Ascending aorta (tissue), 2 donors: ENCODE measurements around the gene CRHR2. TPM values are rescaled to one million over a fixed set of nuclear protein-coding genes. Genes with fewer than 3 reads are reported as not detected.

Experiments used
- DNase-seq, 2 donors: peaks; one replicate each; pipeline ENCODE4 v3.0.0-alpha.2; 2019; ENCODE audit warnings: low spot score in 2 of 2
- H3K27ac ChIP-seq, 2 donors: fragments of 200-600 bp; sonication (generic); one replicate each; pipeline ENCODE4 v1.5.1; 2016 to 2017; ENCODE audit warnings: mild to moderate bottlenecking in 1 of 2
- H3K27me3 ChIP-seq: fragments of 200-600 bp; sonication (generic); one replicate; pipeline ENCODE4 v1.5.1; 2017
- H3K36me3 ChIP-seq, 2 donors: fragments of 200-600 bp; sonication (generic); one replicate each; pipeline ENCODE4 v1.5.1; 2016
- H3K4me1 ChIP-seq, 2 donors: fragments of 200-600 bp; sonication (generic); one replicate each; pipeline ENCODE4 v1.5.1; 2016 to 2017; ENCODE audit warnings: mild to moderate bottlenecking in 1 of 2
- H3K4me3 ChIP-seq, 2 donors: fragments of 200-600 bp; sonication (generic); one replicate each; pipeline ENCODE4 v1.5.1; 2016 to 2017; ENCODE audit warnings: mild to moderate bottlenecking in 1 of 2
- H3K9me3 ChIP-seq, 2 donors: fragments of 200-600 bp; sonication (generic); one replicate each; pipeline ENCODE4 v1.5.1; 2016
- CTCF ChIP-seq, 3 experiments: fragments of 200-600 bp in 2 of 3; fragments of 450-650 bp in 1 of 3; sonication (generic) in 2 of 3; IDR thresholded peaks; one replicate each; pipeline ENCODE4 v1.5.1; 2016 to 2019; ENCODE audit warnings: antibody characterized with exemption in 3 of 3, mild to moderate bottlenecking in 1 of 3, moderate library complexity in 1 of 3
- intact Hi-C: fragments of 100-400 bp; cut with DNase I; formaldehyde crosslinking; loops from one replicate; pipeline ENCODE4 v1.15.1; 2023
- total RNA-seq: library from RNA; depleted of rRNA; stranded (reverse); fragments of >200 nt; gene quantifications from one replicate; pipeline ENCODE4 v1.1.0, GENCODE V29; 2016

The CRHR2 gene
- total RNA-seq, 1 donor from 2014 or later = 3.1 TPM

- H3K36me3 ChIP-seq = no peaks in the 10 kb centered on the region
- no peak for TF ChIP-seq CTCF (IDR thresholded peaks at IDR 0.05)
- H3K27ac ChIP-seq = no peak overlapping the region
- DNase-seq = no peak
- intact Hi-C loops = no loop called here
- no peaks in the 10 kb centered on the region for H3K27me3 ChIP-seq
- no peaks in the 10 kb centered on the region for H3K4me1 ChIP-seq
- no peaks in the 10 kb centered on the region for H3K9me3 ChIP-seq
- no peak overlapping the region for H3K4me3 ChIP-seq
Observed at GRCh38 chr7:30700941-30701340, 18.7 kb upstream of the CRHR2 start.

- H3K9me3 ChIP-seq = no peaks in the 10 kb centered on the region
- TF ChIP-seq CTCF (IDR thresholded peaks at IDR 0.05) = no peak
- intact Hi-C loops = no loop called here
- H3K36me3 ChIP-seq = no peaks in the 10 kb centered on the region
- no peaks in the 10 kb centered on the region for H3K4me1 ChIP-seq
- no peak for DNase-seq
- H3K4me3 ChIP-seq = no peak overlapping the region
- H3K27me3 ChIP-seq = no peaks in the 10 kb centered on the region
- no peak overlapping the region for H3K27ac ChIP-seq
Observed at GRCh38 chr7:30699706-30700495, 17.6 kb upstream of the CRHR2 start.

GRCh38 chr7:30698481-30698880, 16.2 kb upstream of the CRHR2 start:
- Histone ChIP-seq H3K4me1 (no peaks in the 10 kb centered on the region), H3K4me3 (no peak overlapping the region), H3K27me3 (no peaks in the 10 kb centered on the region), H3K36me3 (no peaks in the 10 kb centered on the region), H3K9me3 (no peaks in the 10 kb centered on the region), H3K27ac (no peak overlapping the region)
- intact Hi-C loops = no loop called here
- no peak for DNase-seq
- TF ChIP-seq CTCF (IDR thresholded peaks at IDR 0.05) = no peak

GRCh38 chr7:30697719-30698460, 15.6 kb upstream of the CRHR2 start:
- H3K9me3 ChIP-seq = no peaks in the 10 kb centered on the region
- H3K4me3 ChIP-seq = no peak overlapping the region
- no peak overlapping the region for H3K27ac ChIP-seq
- DNase-seq = no peak
- H3K27me3 ChIP-seq = no peaks in the 10 kb centered on the region
- no peaks in the 10 kb centered on the region for H3K36me3 ChIP-seq
- TF ChIP-seq CTCF (IDR thresholded peaks at IDR 0.05) = no peak
- intact Hi-C loops = no loop called here
- no peaks in the 10 kb centered on the region for H3K4me1 ChIP-seq

GRCh38 chr7:30694774-30695721, 12.8 kb upstream of the CRHR2 start:
- no peaks in the 10 kb centered on the region for H3K36me3 ChIP-seq
- H3K27me3 ChIP-seq = no peaks in the 10 kb centered on the region
- no peak for DNase-seq
- intact Hi-C loops = no loop called here
- no peaks in the 10 kb centered on the region for H3K9me3 ChIP-seq
- no peak overlapping the region for H3K27ac ChIP-seq
- H3K4me1 ChIP-seq = no peaks in the 10 kb centered on the region
- no peak overlapping the region for H3K4me3 ChIP-seq
- TF ChIP-seq CTCF (IDR thresholded peaks at IDR 0.05) = no peak
